Activated T-cell treated with anti-CD3 and anti-CD28 coated beads, Interleukin-2, amount 50 U/mL, for 4 hours (primary cell): ENCODE data around the gene VPS26A. TPM values are rescaled to one million over a fixed set of nuclear protein-coding genes. Genes with fewer than 3 reads are reported as not detected.
"Not testable (repeated sequence)": the region's sequence is repeated elsewhere in the genome, so short reads cannot be mapped to it uniquely, and the experiment has no call there.

ENCODE experiments used
- ATAC-seq, 2 donors: fragments of 200-7000 bp; cut with Tn5 transposase; one replicate each; pipeline ENCODE4 v1.10.0; 2021
- DNase-seq: peaks from one replicate; pipeline ENCODE4 v3.0.0-alpha.2; 2020
- H3K27me3 Mint-ChIP-seq: one replicate; pipeline ENCODE4 v1.8.0; 2021; ENCODE audit warnings: low read depth, mixed read lengths
- H3K36me3 Mint-ChIP-seq: one replicate; pipeline ENCODE4 v1.8.0; 2022; ENCODE audit warnings: mixed read lengths; ENCODE audit not compliant: insufficient read depth
- H3K4me1 Mint-ChIP-seq: one replicate; pipeline ENCODE4 v1.8.0; 2021; ENCODE audit warnings: low read depth, mixed read lengths
- H3K4me3 Mint-ChIP-seq: one replicate; pipeline ENCODE4 v1.8.0; 2021; ENCODE audit warnings: mild to moderate bottlenecking, moderate library complexity, mixed read lengths
- H3K9me3 Mint-ChIP-seq: one replicate; pipeline ENCODE4 v1.8.0; 2021; ENCODE audit warnings: mixed read lengths
- total RNA-seq, 3 donors: library from RNA; stranded (reverse); gene quantifications; one replicate each; pipeline ENCODE4 v1.2.1, GENCODE V29; 2021

The VPS26A gene
- total RNA-seq, 3 donors from 2014 or later = 25.9 to 30.5 (median 29.9) TPM

- no peaks in the 10 kb centered on the region for H3K36me3 Mint-ChIP-seq
- H3K4me3 Mint-ChIP-seq = peak overlapping the region; percentile 93
- DNase-seq = peak; percentile 36
- no peaks in the 10 kb centered on the region for H3K27me3 Mint-ChIP-seq
- peaks cover 36% of the 10 kb centered on the region for H3K4me1 Mint-ChIP-seq
- ATAC-seq = peak in 1 of 2 donors; percentile 23
- no peaks in the 10 kb centered on the region for H3K9me3 Mint-ChIP-seq
Measured at GRCh38 chr10:69124563-69125268, 738 bp downstream of the VPS26A start.

DNA sequence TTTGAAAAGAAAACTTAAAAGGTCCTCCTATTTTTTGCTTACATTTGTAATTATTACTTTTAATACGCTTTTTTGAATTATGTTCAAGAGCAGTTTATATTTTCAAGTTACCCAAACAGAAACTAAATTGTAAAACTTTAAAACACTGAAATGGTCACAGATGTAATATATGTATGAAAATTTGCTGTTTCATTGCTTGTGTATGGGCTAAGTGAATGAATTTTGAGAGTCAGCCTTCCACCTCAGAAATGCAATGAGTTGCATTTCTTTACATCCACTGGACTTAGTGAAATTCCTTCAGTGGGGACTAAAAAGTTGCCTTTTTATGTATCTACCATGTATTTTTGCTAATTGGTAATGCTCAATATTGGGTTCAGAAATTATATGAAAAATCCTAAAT is 1.6 kb downstream of the VPS26A start:
- no peak for DNase-seq
- H3K36me3 Mint-ChIP-seq = no peaks in the 10 kb centered on the region
- H3K4me3 Mint-ChIP-seq = peak overlapping the region; percentile 93
- no peaks in the 10 kb centered on the region for H3K9me3 Mint-ChIP-seq
- no peaks in the 10 kb centered on the region for H3K27me3 Mint-ChIP-seq
- ATAC-seq = no peak
- H3K4me1 Mint-ChIP-seq = peaks cover 41% of the 10 kb centered on the region

GRCh38 chr10:69130251-69130650 is 6.3 kb downstream of the VPS26A start:
- Mint-ChIP-seq H3K27me3 (no peaks in the 10 kb centered on the region), H3K9me3 (no peaks in the 10 kb centered on the region), H3K36me3 (peaks cover 8% of the 10 kb centered on the region), H3K4me3 (no peak overlapping the region), H3K4me1 (peaks cover 33% of the 10 kb centered on the region)
- no peak for ATAC-seq
- no peak for DNase-seq

DNA sequence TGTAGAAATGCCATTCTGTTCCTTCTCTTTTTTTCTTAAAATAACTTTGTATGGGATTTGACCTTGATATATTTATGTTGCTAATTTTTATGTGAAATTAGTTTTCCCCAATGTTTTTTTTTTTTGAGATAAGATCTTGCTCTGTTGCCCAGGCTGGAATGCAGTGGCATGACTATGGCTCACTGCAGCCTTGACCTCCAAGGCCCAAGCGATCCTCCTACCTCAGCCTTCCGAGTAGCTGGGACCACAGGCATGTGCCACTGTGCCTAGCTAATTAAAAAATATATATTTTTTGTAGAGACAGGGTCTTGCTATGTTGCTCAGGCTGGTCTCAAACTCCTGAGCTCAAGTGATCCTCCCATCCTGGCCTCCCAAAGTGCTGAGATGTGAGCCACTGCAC is 16.0 kb downstream of the VPS26A start:
- Mint-ChIP-seq H3K36me3 (peaks cover 9% of the 10 kb centered on the region), H3K4me3 (no peak overlapping the region), H3K27me3 (no peaks in the 10 kb centered on the region), H3K9me3 (no peaks in the 10 kb centered on the region), H3K4me1 (peaks cover 16% of the 10 kb centered on the region)
- DNase-seq = no peak
- ATAC-seq = no peak

DNA sequence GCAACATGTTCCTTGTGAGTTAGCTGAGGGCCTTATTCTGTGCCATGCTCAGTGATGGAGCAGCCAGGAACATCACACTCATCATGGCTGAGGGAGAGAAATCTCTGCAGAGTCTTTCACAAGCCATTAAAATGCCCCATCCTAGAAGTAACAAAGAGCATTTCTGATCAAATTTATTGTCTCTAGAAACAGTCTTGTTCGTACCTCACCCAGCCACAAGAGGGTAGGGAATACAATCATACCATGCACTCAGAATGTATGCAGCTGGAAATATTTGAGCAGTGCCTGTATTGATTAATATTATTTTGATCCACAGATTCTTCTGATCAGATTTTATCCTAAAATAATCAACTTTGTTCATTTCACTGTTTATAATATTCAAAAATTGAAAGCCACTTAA is 17.3 kb downstream of the VPS26A start:
- no peaks in the 10 kb centered on the region for H3K9me3 Mint-ChIP-seq
- peaks cover 20% of the 10 kb centered on the region for H3K4me1 Mint-ChIP-seq
- no peak overlapping the region for H3K4me3 Mint-ChIP-seq
- ATAC-seq (no peak), DNase-seq (no peak)
- H3K27me3 Mint-ChIP-seq = no peaks in the 10 kb centered on the region
- H3K36me3 Mint-ChIP-seq = peaks cover 9% of the 10 kb centered on the region

GRCh38 chr10:69142074-69142473 is 18.1 kb downstream of the VPS26A start:
- H3K27me3 Mint-ChIP-seq, H3K36me3 Mint-ChIP-seq, H3K9me3 Mint-ChIP-seq, H3K4me3 Mint-ChIP-seq, DNase-seq, ATAC-seq: not testable (repeated sequence)
- H3K4me1 Mint-ChIP-seq = peaks cover 27% of the 10 kb centered on the region

- no peak for ATAC-seq
- H3K4me3 Mint-ChIP-seq = no peak overlapping the region
- no peaks in the 10 kb centered on the region for H3K9me3 Mint-ChIP-seq
- peaks cover 2% of the 10 kb centered on the region for H3K36me3 Mint-ChIP-seq
- no peaks in the 10 kb centered on the region for H3K27me3 Mint-ChIP-seq
- DNase-seq = no peak
- H3K4me1 Mint-ChIP-seq = peaks cover 31% of the 10 kb centered on the region
Measured at GRCh38 chr10:69142983-69143382, 19.0 kb downstream of the VPS26A start.

- peaks cover 33% of the 10 kb centered on the region for H3K4me1 Mint-ChIP-seq
- no peaks in the 10 kb centered on the region for H3K27me3 Mint-ChIP-seq
- H3K4me3 Mint-ChIP-seq = no peak overlapping the region
- peaks cover 8% of the 10 kb centered on the region for H3K36me3 Mint-ChIP-seq
- ATAC-seq (no peak), DNase-seq (no peak)
- H3K9me3 Mint-ChIP-seq = no peaks in the 10 kb centered on the region
Measured at GRCh38 chr10:69145329-69145728, 21.4 kb downstream of the VPS26A start.

- no peaks in the 10 kb centered on the region for H3K9me3 Mint-ChIP-seq
- ATAC-seq (no peak), DNase-seq (no peak)
- peaks cover 8% of the 10 kb centered on the region for H3K36me3 Mint-ChIP-seq
- H3K4me1 Mint-ChIP-seq = peaks cover 32% of the 10 kb centered on the region
- no peak overlapping the region for H3K4me3 Mint-ChIP-seq
- no peaks in the 10 kb centered on the region for H3K27me3 Mint-ChIP-seq
Measured at GRCh38 chr10:69145864-69146263, 21.9 kb downstream of the VPS26A start.

DNA sequence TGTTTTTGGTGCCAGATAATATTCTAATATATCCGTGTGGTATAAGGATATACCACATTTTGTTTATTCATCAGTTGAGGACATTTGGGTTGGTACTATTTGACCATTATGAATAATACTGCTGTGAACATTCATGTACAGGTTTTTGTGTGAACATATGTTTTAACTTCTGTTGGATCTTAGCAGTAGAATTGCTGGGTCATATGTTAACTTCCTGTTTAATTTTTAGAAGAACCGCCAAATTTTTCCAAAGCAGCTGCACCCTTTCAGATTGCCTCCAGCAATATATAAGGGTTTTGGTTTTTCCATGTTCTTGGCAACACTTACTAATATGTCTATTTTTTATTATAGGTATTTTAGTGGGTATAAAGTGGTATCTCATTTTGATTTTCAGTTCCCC is 22.8 kb downstream of the VPS26A start:
- Mint-ChIP-seq H3K36me3 (peaks cover 10% of the 10 kb centered on the region), H3K9me3 (no peaks in the 10 kb centered on the region), H3K27me3 (no peaks in the 10 kb centered on the region), H3K4me3 (no peak overlapping the region), H3K4me1 (peaks cover 31% of the 10 kb centered on the region)
- no peak for DNase-seq
- no peak for ATAC-seq

DNA sequence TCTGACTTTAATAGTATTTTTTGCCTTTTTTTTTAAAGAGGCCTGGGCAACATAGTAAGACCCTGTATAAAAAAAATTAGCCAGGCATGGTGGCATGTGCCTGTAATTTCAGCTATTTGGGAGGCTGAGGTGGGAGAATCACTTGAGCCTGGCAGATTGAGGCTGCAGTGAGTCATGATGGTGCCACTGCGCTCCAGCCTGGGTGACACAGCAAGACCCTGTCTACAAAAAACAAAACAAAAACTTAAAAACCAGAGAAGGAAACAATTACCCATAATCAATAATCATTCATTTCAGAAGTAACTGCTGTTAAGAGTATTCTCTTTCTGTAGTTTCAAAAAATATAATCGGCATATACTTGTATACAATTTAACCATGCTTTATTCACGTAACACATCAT is 28.0 kb downstream of the VPS26A start:
- Mint-ChIP-seq H3K4me1 (peaks cover 15% of the 10 kb centered on the region), H3K9me3 (no peaks in the 10 kb centered on the region), H3K27me3 (no peaks in the 10 kb centered on the region), H3K4me3 (no peak overlapping the region), H3K36me3 (peaks cover 8% of the 10 kb centered on the region)
- ATAC-seq (no peak), DNase-seq (no peak)

DNA sequence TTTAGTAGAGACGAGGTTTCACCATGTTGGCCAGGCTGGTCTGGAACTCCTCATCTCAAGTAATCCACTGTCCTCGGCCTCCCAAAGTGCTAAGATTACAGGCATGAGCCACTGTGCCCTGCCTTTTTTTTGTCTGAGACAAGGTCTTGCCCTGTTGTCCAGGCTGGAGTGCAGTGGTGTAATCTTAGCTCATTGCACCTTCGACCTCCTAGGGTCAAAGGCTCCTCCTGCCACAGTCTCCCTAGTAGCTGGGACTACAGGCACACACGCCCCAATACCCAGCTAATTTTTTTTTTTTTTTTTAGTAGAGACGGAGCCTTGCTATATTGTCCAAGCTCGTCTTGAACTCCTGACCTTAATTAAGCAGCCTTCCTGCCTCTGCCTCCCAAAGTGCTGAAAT is 29.2 kb downstream of the VPS26A start:
- Mint-ChIP-seq H3K4me3 (no peak overlapping the region), H3K27me3 (no peaks in the 10 kb centered on the region), H3K4me1 (peaks cover 9% of the 10 kb centered on the region), H3K36me3 (peaks cover 9% of the 10 kb centered on the region), H3K9me3 (no peaks in the 10 kb centered on the region)
- ATAC-seq (no peak), DNase-seq (no peak)

DNA sequence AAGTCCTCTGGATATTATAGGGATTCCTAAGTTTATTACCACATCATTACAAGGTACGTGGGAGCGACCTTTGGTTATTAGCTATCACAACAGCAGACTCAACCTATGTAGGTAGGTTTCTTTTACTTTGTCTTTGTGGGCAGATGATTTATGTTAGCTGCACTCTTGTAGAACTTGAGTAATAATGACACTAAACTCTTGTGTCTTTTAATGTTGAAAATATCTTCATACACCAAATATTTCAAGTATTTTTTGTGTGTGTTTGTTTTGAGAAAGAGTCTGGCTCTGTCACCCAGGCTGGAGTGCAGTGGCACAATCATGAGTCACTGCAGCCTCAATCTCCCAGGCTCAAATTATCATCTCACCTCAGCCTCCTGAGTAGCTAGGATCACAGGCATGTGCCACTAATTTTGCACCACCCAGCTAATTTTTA is 36.8 kb downstream of the VPS26A start:
- H3K4me3 Mint-ChIP-seq = no peak overlapping the region
- no peaks in the 10 kb centered on the region for H3K27me3 Mint-ChIP-seq
- no peak for ATAC-seq
- DNase-seq = no peak
- H3K9me3 Mint-ChIP-seq = no peaks in the 10 kb centered on the region
- H3K4me1 Mint-ChIP-seq = no peaks in the 10 kb centered on the region
- H3K36me3 Mint-ChIP-seq = peaks cover 11% of the 10 kb centered on the region

- no peaks in the 10 kb centered on the region for H3K27me3 Mint-ChIP-seq
- no peak for DNase-seq
- no peaks in the 10 kb centered on the region for H3K4me1 Mint-ChIP-seq
- H3K4me3 Mint-ChIP-seq = no peak overlapping the region
- H3K36me3 Mint-ChIP-seq = peaks cover 13% of the 10 kb centered on the region
- no peaks in the 10 kb centered on the region for H3K9me3 Mint-ChIP-seq
- no peak for ATAC-seq
Measured at GRCh38 chr10:69168493-69168892, 44.5 kb downstream of the VPS26A start.

GRCh38 chr10:69172241-69172982 is 48.4 kb downstream of the VPS26A start:
- no peaks in the 10 kb centered on the region for H3K27me3 Mint-ChIP-seq
- H3K9me3 Mint-ChIP-seq = no peaks in the 10 kb centered on the region
- H3K4me1 Mint-ChIP-seq = no peaks in the 10 kb centered on the region
- H3K36me3 Mint-ChIP-seq = peaks cover 17% of the 10 kb centered on the region
- no peak overlapping the region for H3K4me3 Mint-ChIP-seq
- DNase-seq = no peak
- no peak for ATAC-seq
